Keratinocyte (primary cell): ENCODE results near the gene CDCP2.

Experiments
- CTCF ChIP-seq, 3 experiments: IDR thresholded peaks in 1 of 3; conservative IDR thresholded peaks in 1 of 3; optimal IDR thresholded peaks in 1 of 3; 2 replicates in 2 of 3; 3 replicates in 1 of 3; pipeline versions ENCODE3 to v1.5.1; 2011; ENCODE audit warnings: low read length in 3 of 3, mild to moderate bottlenecking in 3 of 3, moderate library complexity in 2 of 3, control low read depth in 1 of 3, inconsistent platforms in 1 of 3; ENCODE audit not compliant: insufficient read depth in 2 of 3; ENCODE audit errors: extremely low read depth in 1 of 3
- EZH2 ChIP-seq: IDR thresholded peaks from one replicate; pipeline ENCODE4 v1.6.1; 2012; ENCODE audit warnings: inconsistent platforms, mild to moderate bottlenecking, low read length, moderate library complexity

GRCh38 chr1:54129858-54130257, 22.9 kb downstream of the CDCP2 start:
- TF ChIP-seq CTCF (optimal IDR thresholded peaks at IDR 0.05 in 1 of 3, IDR thresholded peaks at IDR 0.05 in 1 of 3, conservative IDR thresholded peaks at IDR 0.05 in 1 of 3; ENCODE audit: extremely low read depth in 1 of 3, insufficient read depth in 2 of 3, low read length in 3 of 3) (no peak), EZH2 (no peak)
